Urothelium cell line (cell line): Measurements from ENCODE around the gene GOLGA6L2.

Source experiments
- DNase-seq: peaks from one replicate; pipeline ENCODE4 v3.0.0; 2011; ENCODE audit warnings: low spot score, mixed read lengths
- FAIRE-seq: peaks from 2 replicates; lab custom pipeline; 2011; peaks lifted over from hg19 to GRCh38; lab: Jason Lieb, UNC

GOLGA6L2 gene

DNA sequence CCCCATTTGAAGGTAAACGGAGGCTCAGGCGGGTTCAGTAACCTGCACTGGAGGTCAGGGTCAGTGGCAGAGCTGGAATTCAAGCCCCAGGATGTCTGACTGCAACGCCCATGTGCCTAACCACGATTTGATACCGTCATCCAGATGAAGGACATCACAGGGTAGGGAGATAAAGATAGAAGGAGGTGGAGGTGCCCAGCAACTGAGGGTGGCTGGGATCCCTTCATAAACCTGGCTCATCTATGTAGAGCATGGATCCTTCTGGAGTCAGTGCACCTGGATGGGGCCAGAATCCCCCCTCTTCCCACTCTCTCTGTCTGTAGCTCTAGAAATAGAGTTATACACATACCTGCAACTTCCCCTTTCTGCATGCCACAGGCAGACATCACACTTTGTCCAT lies 51.2 kb downstream of the GOLGA6L2 start:
- no peak for DNase-seq
- no peak for FAIRE-seq

DNA sequence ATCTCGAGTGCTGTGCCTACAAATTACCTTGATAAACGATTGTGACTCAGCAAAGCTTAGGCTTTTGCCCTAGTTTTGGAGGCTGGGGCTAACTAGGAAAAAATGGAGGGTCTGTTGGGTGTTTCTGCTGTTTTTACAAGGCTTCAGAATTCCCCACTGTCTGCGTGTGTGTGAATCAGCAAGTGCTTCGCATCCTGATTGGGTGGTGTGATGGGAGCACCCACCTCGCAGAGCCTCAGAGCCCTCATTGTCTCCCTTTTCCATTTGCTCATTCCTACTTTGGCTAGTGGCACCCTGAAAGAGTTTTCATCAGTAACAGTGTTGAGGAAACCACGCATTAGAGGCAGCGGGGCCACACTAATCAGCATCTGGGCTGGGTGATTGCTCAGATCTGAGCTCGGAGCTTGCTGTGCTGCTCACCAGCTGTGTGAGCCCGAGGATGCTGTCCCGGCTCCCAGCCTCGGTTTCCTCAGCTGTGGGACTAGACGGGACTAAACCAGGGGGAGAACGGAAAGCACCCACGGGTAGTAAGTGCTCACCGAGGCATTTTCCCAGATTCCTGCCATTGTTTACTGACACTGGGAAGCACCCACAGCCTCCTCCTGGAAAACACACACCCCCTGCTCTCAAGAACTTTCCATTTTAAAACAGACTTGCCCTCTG lies 51.9 kb downstream of the GOLGA6L2 start:
- DNase-seq (peak; percentile 21), FAIRE-seq (peak; percentile 32)
